Measurements from ENCODE around the gene FBXL2. TPM values are rescaled to one million over a fixed set of nuclear protein-coding genes. Genes with fewer than 3 reads are reported as not detected.
A peak's percentile ranks its signal among the peaks of the same experiment; 100 is the strongest.

Gene FBXL2
- polyA plus RNA-seq, 2 of the 4 experiments (the other 2 are of a cell fraction) = 6.9 to 15.7 TPM

- H3K4me1 ChIP-seq = peaks cover 78% of the 10 kb centered on the region
- TF ChIP-seq, protein P1, sequence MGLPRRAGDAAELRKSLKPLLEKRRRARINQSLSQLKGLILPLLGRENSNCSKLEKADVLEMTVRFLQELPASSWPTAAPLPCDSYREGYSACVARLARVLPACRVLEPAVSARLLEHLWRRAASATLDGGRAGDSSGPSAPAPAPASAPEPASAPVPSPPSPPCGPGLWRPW (IDR thresholded peaks at IDR 0.05) = no peak
- TF ChIP-seq ATOH8 (CRISPR knock-in tag; IDR thresholded peaks at IDR 0.05; ENCODE audit: low read depth) = no peak
- TF ChIP-seq ELK1 (IDR thresholded peaks at IDR 0.05; ENCODE audit: low read depth, low read length) = no peak
- TF ChIP-seq HOXB5 (CRISPR knock-in tag; IDR thresholded peaks at IDR 0.05) = no peak
- no peak for TF ChIP-seq MAZ (IDR thresholded peaks at IDR 0.05; ENCODE audit: borderline replicate concordance, low read depth, low read length)
- TF ChIP-seq CEBPB (IDR thresholded peaks at IDR 0.05) = no peak
- no peak for TF ChIP-seq FOSB (CRISPR knock-in tag; IDR thresholded peaks at IDR 0.05)
- no peak for TF ChIP-seq PHF8 (IDR thresholded peaks at IDR 0.05; ENCODE audit: borderline replicate concordance, low read depth)
- TF ChIP-seq HEYL (CRISPR knock-in tag; IDR thresholded peaks at IDR 0.05) = no peak
- TF ChIP-seq RNF2 (IDR thresholded peaks at IDR 0.05; ENCODE audit: borderline replicate concordance, low read depth) = no peak
- no peak overlapping the region for H3K27ac ChIP-seq
- no peak overlapping the region for H3K4me3 ChIP-seq
- peak overlapping the region; percentile 27; the same call in 2 of the 3 replicates for H3K4me2 ChIP-seq
- FAIRE-seq (no peak), DNase-seq (ENCODE audit: low read depth in 1 of 2, low spot score in 1 of 2) (no peak), ATAC-seq (no peak)
- no peaks in the 10 kb centered on the region for H3K9me3 ChIP-seq
- ChIA-PET CTCF (interaction anchor here (2.7 kb wide), 1 partner anchor 61 kb away, joined by 11 read pairs; no protein-coding TSS in a partner anchor), POLR2A (interaction anchor here (0.6 kb wide), 1 partner anchor 587 kb away, joined by 6 read pairs; no protein-coding TSS in a partner anchor)
- 45% methylated on average over 2 of the region's 2 CpGs for whole genome bisulfite sequencing (ENCODE audit: missing lambda C conversion rate)
Measured at GRCh38 chr3:33433843-33434242, 156.6 kb downstream of the FBXL2 start.

Small RNA genes within 50 kb of the gene (small RNA-seq; reads per million reads assigned to genes)
- gene RNU7-110P = 0 reads per million in 6 experiments

Other genes starting within 250 kb of the FBXL2 start
- gene GLB1, start 180.3 kb upstream of the FBXL2 start, polyA plus RNA-seq (2011; rRNA removed) = 90.4 and 101 TPM in 2 replicates
- 44.3 to 53.3 TPM (median 51.7 TPM) in 3 replicates for gene GLB1, start 180.3 kb upstream of the FBXL2 start, polyA plus RNA-seq (2017; fragmentation: RNase III; extraction: RNeasy Plus Mini Kit Qiagen cat#74134 plus additional on column Dnase treatment)
- gene TMPPE, start 180.3 kb upstream of the FBXL2 start, polyA plus RNA-seq (2011; rRNA removed) = 2.4 and 2.5 TPM in 2 replicates
- 1.0 to 1.3 TPM (median 1.1 TPM) in 3 replicates for gene TMPPE, start 180.3 kb upstream of the FBXL2 start, polyA plus RNA-seq (2017; fragmentation: RNase III; extraction: RNeasy Plus Mini Kit Qiagen cat#74134 plus additional on column Dnase treatment)
- 355 and 384 TPM in 2 replicates for gene CRTAP, start 163.4 kb upstream of the FBXL2 start, polyA plus RNA-seq (2011; rRNA removed)
- 173 to 185 TPM (median 181 TPM) in 3 replicates for gene CRTAP, start 163.4 kb upstream of the FBXL2 start, polyA plus RNA-seq (2017; fragmentation: RNase III; extraction: RNeasy Plus Mini Kit Qiagen cat#74134 plus additional on column Dnase treatment)
- 0.63 and 0.71 TPM in 2 replicates for gene SUSD5, start 58.6 kb upstream of the FBXL2 start, polyA plus RNA-seq (2011; rRNA removed)
- gene SUSD5, start 58.6 kb upstream of the FBXL2 start, polyA plus RNA-seq (2017; fragmentation: RNase III; extraction: RNeasy Plus Mini Kit Qiagen cat#74134 plus additional on column Dnase treatment) = 1.7 to 2.0 TPM (median 2.0 TPM) in 3 replicates
- gene UBP1, start 163.0 kb downstream of the FBXL2 start, polyA plus RNA-seq (2011; rRNA removed) = 92.5 and 92.9 TPM in 2 replicates
- 48.6 to 50.9 TPM (median 50.6 TPM) in 3 replicates for gene UBP1, start 163.0 kb downstream of the FBXL2 start, polyA plus RNA-seq (2017; fragmentation: RNase III; extraction: RNeasy Plus Mini Kit Qiagen cat#74134 plus additional on column Dnase treatment)